HepG2 (cell line): ENCODE measurements around the gene NMT2. TPM values are rescaled to one million over a fixed set of nuclear protein-coding genes. Genes with fewer than 3 reads are reported as not detected.
A peak's percentile ranks its signal among the peaks of the same experiment; 100 is the strongest.

Experiments used
- AFF4 ChIP-seq: sonication (generic); formaldehyde crosslinking; IDR thresholded peaks from 2 replicates; pipeline ENCODE4 v1.4.0; 2020; ENCODE audit warnings: missing genetic modification reagents
- BCL6 ChIP-seq: IDR thresholded peaks from 2 replicates; pipeline ENCODE4 v1.6.1; 2016; ENCODE audit warnings: missing genetic modification reagents, missing compliant biosample characterization
- CC2D1A ChIP-seq: sonication (generic); formaldehyde crosslinking; IDR thresholded peaks from 2 replicates; pipeline ENCODE4 v1.8.1; 2023; ENCODE audit warnings: mild to moderate bottlenecking, missing genetic modification reagents
- KDM1A ChIP-seq: IDR thresholded peaks from 2 replicates; pipeline ENCODE4 v1.6.1; 2016; ENCODE audit warnings: missing compliant biosample characterization
- KDM2A ChIP-seq: sonication (generic); formaldehyde crosslinking; IDR thresholded peaks from 2 replicates; pipeline ENCODE4 v1.4.0; 2020; ENCODE audit warnings: low read depth, missing genetic modification reagents, borderline replicate concordance
- MLLT10 ChIP-seq: sonication (generic); formaldehyde crosslinking; IDR thresholded peaks from 2 replicates; pipeline ENCODE4 v1.4.0; 2020; ENCODE audit warnings: missing genetic modification reagents
- NAIF1 ChIP-seq: sonication (generic); formaldehyde crosslinking; IDR thresholded peaks from 2 replicates; pipeline ENCODE4 v1.5.0; 2020; ENCODE audit warnings: mild to moderate bottlenecking, missing genetic modification reagents, borderline replicate concordance
- RFX3 ChIP-seq: IDR thresholded peaks from 2 replicates; pipeline ENCODE4 v1.6.1; 2016; ENCODE audit warnings: missing biosample characterization, missing genetic modification reagents
- SALL1 ChIP-seq: sonication (generic); formaldehyde crosslinking; IDR thresholded peaks from 2 replicates; pipeline ENCODE4 v1.8.0; 2022; ENCODE audit warnings: mild to moderate bottlenecking, missing genetic modification reagents
- SALL2 ChIP-seq: sonication (generic); formaldehyde crosslinking; IDR thresholded peaks from 2 replicates; pipeline ENCODE4 v1.8.1; 2023; ENCODE audit warnings: mild to moderate bottlenecking, missing genetic modification reagents, inconsistent platforms
- SRY ChIP-seq: sonication (generic); formaldehyde crosslinking; IDR thresholded peaks from 2 replicates; pipeline ENCODE4 v1.8.0; 2022; ENCODE audit warnings: mild to moderate bottlenecking, missing genetic modification reagents
- WIZ ChIP-seq: sonication (generic); formaldehyde crosslinking; IDR thresholded peaks from 2 replicates; pipeline ENCODE4 v1.5.1; 2020; ENCODE audit warnings: mild to moderate bottlenecking, missing genetic modification reagents
- ZMYM2 ChIP-seq: sonication (generic); formaldehyde crosslinking; IDR thresholded peaks from 2 replicates; pipeline ENCODE4 v1.8.0; 2022; ENCODE audit warnings: mild to moderate bottlenecking, missing genetic modification reagents
- ZMYM3 ChIP-seq: sonication (generic); formaldehyde crosslinking; IDR thresholded peaks from 2 replicates; pipeline ENCODE4 v1.5.1; 2020; ENCODE audit warnings: mild to moderate bottlenecking, missing genetic modification reagents
- ZNF20 ChIP-seq: sonication (generic); formaldehyde crosslinking; IDR thresholded peaks from 2 replicates; pipeline ENCODE4 v1.4.0; 2020; ENCODE audit warnings: mild to moderate bottlenecking, moderate library complexity, missing genetic modification reagents
- ZNF30 ChIP-seq: sonication (generic); formaldehyde crosslinking; IDR thresholded peaks from 2 replicates; pipeline ENCODE4 v1.5.0; 2020; ENCODE audit warnings: mild to moderate bottlenecking, missing genetic modification reagents
- ZNF354B ChIP-seq: sonication (generic); formaldehyde crosslinking; IDR thresholded peaks from 2 replicates; pipeline ENCODE4 v1.8.0; 2022; ENCODE audit warnings: mild to moderate bottlenecking, missing genetic modification reagents
- ZNF556 ChIP-seq: sonication (generic); formaldehyde crosslinking; IDR thresholded peaks from 2 replicates; pipeline ENCODE4 v1.4.0; 2020; ENCODE audit warnings: mild to moderate bottlenecking, missing genetic modification reagents, borderline replicate concordance
- ZNF878 ChIP-seq: sonication (generic); formaldehyde crosslinking; IDR thresholded peaks from 2 replicates; pipeline ENCODE4 v1.8.1; 2023; ENCODE audit warnings: mild to moderate bottlenecking, missing genetic modification reagents, moderate library complexity
- ZSCAN5A ChIP-seq: sonication (generic); formaldehyde crosslinking; IDR thresholded peaks from 2 replicates; pipeline ENCODE4 v1.8.0; 2022; ENCODE audit warnings: mild to moderate bottlenecking, missing genetic modification reagents, borderline replicate concordance
- polyA plus RNA-seq, 8 experiments: library from polyadenylated mRNA; depleted of rRNA in 3 of 8; stranded (reverse) in 7 of 8; unstranded in 1 of 8; fragments of >200 nt; fragmentation: Illumina TruSeq in 4 of 8; extraction: Trizol in 4 of 8; gene quantifications; 2 replicates each; pipeline versions ENCODE4 v1.2.1 to v1.2.3, GENCODE V29; 2011 to 2016; ENCODE audit warnings: low read depth in 4 of 8, missing spikeins in 1 of 8, mixed read lengths in 1 of 8; ENCODE audit not compliant: insufficient read depth in 1 of 8
- total RNA-seq, 5 experiments: library from RNA; depleted of rRNA; stranded (reverse); fragments of >200 nt; fragmentation: Illumina TruSeq; extraction: Trizol; gene quantifications; 2 replicates each; pipeline ENCODE4 v1.2.3, GENCODE V29; 2016; ENCODE audit warnings: low read depth in 1 of 5
- TF ChIP-seq, protein P1 (sequence below): sonication (generic); formaldehyde crosslinking; IDR thresholded peaks from 2 replicates; pipeline ENCODE4; 2020; ENCODE audit warnings: missing genetic modification reagents, mild to moderate bottlenecking, borderline replicate concordance
- TF ChIP-seq, protein P2 (sequence below): IDR thresholded peaks from 2 replicates; pipeline ENCODE4 v1.6.1; 2016; ENCODE audit warnings: mild to moderate bottlenecking, missing biosample characterization, missing genetic modification reagents

NMT2 gene
- total and polyA plus RNA-seq, 2 of the 13 experiments (the other 11 are each of a cell fraction or from before 2014, with no cell fraction given) = 10.1 to 23.8 TPM

DNA sequence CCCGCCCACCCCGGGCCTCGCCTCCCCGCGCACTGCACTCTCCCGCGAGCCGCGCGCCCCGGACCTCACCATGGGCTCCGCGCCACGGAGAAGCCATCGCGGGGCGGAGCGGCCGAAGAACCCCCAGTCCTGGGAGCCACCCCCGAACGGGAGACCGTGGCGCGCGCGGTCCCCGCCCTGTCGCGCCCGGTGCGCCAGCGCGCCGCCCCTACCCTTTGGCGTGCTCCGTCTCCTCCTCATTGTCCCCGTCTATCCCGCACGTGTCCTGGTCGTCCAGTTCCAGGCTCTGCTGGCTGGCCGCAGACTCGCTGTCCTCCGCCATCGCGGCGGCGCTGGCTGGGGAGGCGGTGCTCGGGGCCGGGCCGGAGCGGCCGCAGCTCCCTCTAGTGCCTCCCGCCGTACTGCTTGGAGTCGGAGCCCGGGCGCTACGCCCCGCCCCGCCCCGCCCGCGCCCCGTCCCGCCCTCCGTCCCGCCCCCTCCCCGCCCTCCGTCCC, at the start of gene NMT2 (continued):
- TF ChIP-seq ZSCAN5A (CRISPR knock-in tag) = no peak
- no peak for TF ChIP-seq WIZ (CRISPR knock-in tag)
- TF ChIP-seq BCL6 (CRISPR knock-in tag) = peak; percentile 30; the same call in 1 of the 2 replicates
- TF ChIP-seq KDM2A (CRISPR knock-in tag) = peak; percentile 34; the same call in 1 of the 2 replicates
- TF ChIP-seq, protein P1, sequence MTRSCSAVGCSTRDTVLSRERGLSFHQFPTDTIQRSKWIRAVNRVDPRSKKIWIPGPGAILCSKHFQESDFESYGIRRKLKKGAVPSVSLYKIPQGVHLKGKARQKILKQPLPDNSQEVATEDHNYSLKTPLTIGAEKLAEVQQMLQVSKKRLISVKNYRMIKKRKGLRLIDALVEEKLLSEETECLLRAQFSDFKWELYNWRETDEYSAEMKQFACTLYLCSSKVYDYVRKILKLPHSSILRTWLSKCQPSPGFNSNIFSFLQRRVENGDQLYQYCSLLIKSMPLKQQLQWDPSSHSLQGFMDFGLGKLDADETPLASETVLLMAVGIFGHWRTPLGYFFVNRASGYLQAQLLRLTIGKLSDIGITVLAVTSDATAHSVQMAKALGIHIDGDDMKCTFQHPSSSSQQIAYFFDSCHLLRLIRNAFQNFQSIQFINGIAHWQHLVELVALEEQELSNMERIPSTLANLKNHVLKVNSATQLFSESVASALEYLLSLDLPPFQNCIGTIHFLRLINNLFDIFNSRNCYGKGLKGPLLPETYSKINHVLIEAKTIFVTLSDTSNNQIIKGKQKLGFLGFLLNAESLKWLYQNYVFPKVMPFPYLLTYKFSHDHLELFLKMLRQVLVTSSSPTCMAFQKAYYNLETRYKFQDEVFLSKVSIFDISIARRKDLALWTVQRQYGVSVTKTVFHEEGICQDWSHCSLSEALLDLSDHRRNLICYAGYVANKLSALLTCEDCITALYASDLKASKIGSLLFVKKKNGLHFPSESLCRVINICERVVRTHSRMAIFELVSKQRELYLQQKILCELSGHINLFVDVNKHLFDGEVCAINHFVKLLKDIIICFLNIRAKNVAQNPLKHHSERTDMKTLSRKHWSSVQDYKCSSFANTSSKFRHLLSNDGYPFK (CRISPR knock-in tag) = no peak
- TF ChIP-seq SALL2 (CRISPR knock-in tag) = peak; percentile 60; the same call in 1 of the 2 replicates
- no peak for TF ChIP-seq AFF4 (CRISPR knock-in tag)
- TF ChIP-seq RFX3 (CRISPR knock-in tag) = no peak
- TF ChIP-seq ZNF30 (CRISPR knock-in tag) = no peak
- no peak for TF ChIP-seq ZNF878 (CRISPR knock-in tag)
- no peak for TF ChIP-seq ZNF556 (CRISPR knock-in tag)
- TF ChIP-seq CC2D1A = no peak
- TF ChIP-seq ZMYM2 (CRISPR knock-in tag) = no peak
- no peak for TF ChIP-seq ZNF354B
- no peak for TF ChIP-seq MLLT10
- no peak for TF ChIP-seq KDM1A
- TF ChIP-seq, protein P2, sequence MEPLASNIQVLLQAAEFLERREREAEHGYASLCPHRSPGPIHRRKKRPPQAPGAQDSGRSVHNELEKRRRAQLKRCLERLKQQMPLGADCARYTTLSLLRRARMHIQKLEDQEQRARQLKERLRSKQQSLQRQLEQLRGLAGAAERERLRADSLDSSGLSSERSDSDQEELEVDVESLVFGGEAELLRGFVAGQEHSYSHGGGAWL = peak; percentile 51; the same call in 1 of the 2 replicates
- no peak for TF ChIP-seq ZMYM3
- no peak for TF ChIP-seq ZNF20 (CRISPR knock-in tag)
- TF ChIP-seq NAIF1 (CRISPR knock-in tag) = no peak
- peak; percentile 80 for TF ChIP-seq SALL1 (CRISPR knock-in tag)
- no peak; the same call in 1 of the 2 replicates for TF ChIP-seq SRY
